MG63 (cell line): ENCODE measurements around the gene FARSB. TPM values are rescaled to one million over a fixed set of nuclear protein-coding genes. Genes with fewer than 3 reads are reported as not detected.
A peak's percentile ranks its signal among the peaks of the same experiment; 100 is the strongest.
"Not testable (repeated sequence)": the region's sequence is repeated elsewhere in the genome, so short reads cannot be mapped to it uniquely, and the experiment has no call there.

Source experiments
- DNase-seq: peaks from one replicate; pipeline ENCODE4 v3.0.0-alpha.2; 2020
- H3K27me3 ChIP-seq: fragments of 250-450 bp; sonication (Bioruptor Pico); 2 replicates; pipeline ENCODE4 v1.5.1; 2020; ENCODE audit warnings: mild to moderate bottlenecking, moderate library complexity
- H3K36me3 ChIP-seq: fragments of 250-450 bp; sonication (Bioruptor Pico); 2 replicates; pipeline ENCODE4 v1.5.1; 2020; ENCODE audit warnings: mild to moderate bottlenecking, moderate library complexity
- H3K4me3 ChIP-seq: fragments of 250-450 bp; sonication (Bioruptor Pico); 2 replicates; pipeline ENCODE4 v1.5.1; 2020; ENCODE audit warnings: mild to moderate bottlenecking, moderate library complexity
- H3K9me3 ChIP-seq: fragments of 250-450 bp; sonication (Bioruptor Pico); 2 replicates; pipeline ENCODE4 v1.5.1; 2020; ENCODE audit warnings: mild to moderate bottlenecking, moderate library complexity
- total RNA-seq: library from RNA; depleted of rRNA; stranded (reverse); fragments of >200 nt; shearing (Covaris generic); gene quantifications from 2 replicates; pipeline ENCODE4 v1.2.3, GENCODE V29; 2014; ENCODE audit warnings: low replicate concordance

The FARSB gene
- total RNA-seq, 1 experiment from 2014 or later, result 11.0 TPM

DNA sequence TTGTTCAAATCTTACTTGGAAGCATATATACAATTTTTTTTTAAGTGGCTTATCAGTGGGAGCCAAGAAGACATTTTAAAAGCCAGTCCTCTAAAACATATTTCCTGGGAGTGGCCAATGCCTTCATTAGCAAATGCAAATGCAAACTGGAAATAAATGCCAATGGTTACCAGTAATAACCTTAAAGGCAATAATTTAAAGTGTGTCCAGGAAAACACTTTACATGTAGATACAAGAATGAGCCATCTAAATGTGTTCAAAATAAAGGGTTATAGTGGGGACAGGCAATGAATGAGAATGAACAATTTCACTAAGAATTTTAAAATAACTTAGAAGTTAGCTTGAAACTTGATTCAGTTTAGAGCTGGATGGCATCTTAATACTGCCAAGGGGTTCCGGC is 64.2 kb downstream of the FARSB start:
- DNase-seq, result no peak
- H3K9me3 ChIP-seq, result no peaks in the 10 kb centered on the region; the same call in 1 of the 2 replicates
- peaks cover 65% of the 10 kb centered on the region for H3K36me3 ChIP-seq
- H3K27me3 ChIP-seq, result no peaks in the 10 kb centered on the region
- H3K4me3 ChIP-seq, result no peak overlapping the region

DNA sequence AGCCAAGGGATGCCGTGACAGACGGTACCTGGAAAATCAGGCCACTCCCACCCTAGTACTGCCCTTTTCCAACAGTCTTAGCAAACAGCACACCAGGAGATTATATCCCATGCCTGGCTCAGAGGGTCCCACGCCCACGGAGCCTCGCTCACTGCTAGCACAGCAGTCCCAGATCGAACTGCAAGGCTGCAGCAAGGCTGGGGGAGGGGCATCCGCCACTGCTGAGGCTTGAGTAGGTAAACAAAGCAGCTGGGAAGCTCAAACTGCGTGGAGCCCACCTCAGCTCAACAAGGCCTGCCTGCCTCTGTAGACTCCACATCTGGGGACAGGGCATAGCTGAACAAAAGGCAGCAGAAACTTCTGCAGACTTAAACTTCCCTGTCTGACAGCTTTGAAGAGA is 71.3 kb downstream of the FARSB start:
- not testable (repeated sequence) for H3K27me3 ChIP-seq, H3K9me3 ChIP-seq, DNase-seq, H3K4me3 ChIP-seq
- H3K36me3 ChIP-seq, result peaks cover 49% of the 10 kb centered on the region

GRCh38 chr2:222582928-222583327 is 73.0 kb downstream of the FARSB start:
- Histone ChIP-seq H3K36me3 (peaks cover 50% of the 10 kb centered on the region), H3K9me3 (no peaks in the 10 kb centered on the region), H3K27me3 (no peaks in the 10 kb centered on the region), H3K4me3 (no peak overlapping the region)
- no peak for DNase-seq

- peaks cover 43% of the 10 kb centered on the region for H3K36me3 ChIP-seq
- H3K27me3 ChIP-seq, result no peaks in the 10 kb centered on the region
Measured at GRCh38 chr2:222577341-222577740, 78.6 kb downstream of the FARSB start.

DNA sequence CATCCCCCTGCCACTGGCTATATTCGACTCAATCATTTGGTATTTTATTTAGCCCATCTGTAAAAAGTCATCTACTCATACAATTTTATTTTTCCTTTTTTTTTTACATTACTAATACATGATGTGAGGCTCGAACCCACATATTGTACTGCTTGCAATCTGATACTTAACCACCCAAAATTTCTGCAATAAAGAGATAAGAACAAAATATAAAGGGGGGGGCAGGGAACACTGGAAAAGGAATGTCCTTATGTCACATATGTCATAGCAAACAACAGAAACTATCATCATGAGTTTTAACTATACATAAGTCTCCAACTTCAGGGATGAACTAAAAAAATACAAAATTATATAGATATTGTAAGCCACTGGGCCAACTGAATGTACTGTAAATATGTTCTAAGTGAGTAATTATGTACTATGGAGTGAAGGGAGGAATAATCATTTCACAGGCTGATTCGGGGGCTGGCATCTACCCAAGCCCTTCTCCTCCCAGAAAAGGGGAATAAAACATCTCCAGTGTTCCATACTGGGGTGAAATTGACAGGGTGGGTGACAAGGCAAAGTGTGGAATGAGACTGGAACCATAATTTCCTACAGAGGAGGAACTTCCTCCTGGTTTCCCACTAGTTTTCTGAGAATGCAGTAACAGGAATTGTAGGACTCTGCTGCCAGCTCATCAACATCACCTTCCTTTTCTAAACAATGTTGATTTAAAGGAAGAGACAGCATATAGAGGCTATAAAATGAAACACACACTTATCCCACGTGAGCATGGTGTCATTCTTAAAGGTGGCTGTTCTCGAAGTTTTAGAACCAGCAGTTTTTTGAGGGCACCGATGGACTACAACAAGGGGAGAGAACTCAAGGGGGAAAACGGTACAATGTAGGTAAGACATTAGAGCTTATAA is 79.5 kb downstream of the FARSB start:
- Histone ChIP-seq H3K9me3 (no peaks in the 10 kb centered on the region), H3K36me3 (peaks cover 41% of the 10 kb centered on the region), H3K4me3 (no peak overlapping the region), H3K27me3 (no peaks in the 10 kb centered on the region)
- DNase-seq, result no peak

More at GRCh38 chr2:222577341-222577740, 78.6 kb downstream of the FARSB start:
- Histone ChIP-seq H3K9me3 (no peaks in the 10 kb centered on the region), H3K4me3 (no peak overlapping the region)
- no peak for DNase-seq

DNA sequence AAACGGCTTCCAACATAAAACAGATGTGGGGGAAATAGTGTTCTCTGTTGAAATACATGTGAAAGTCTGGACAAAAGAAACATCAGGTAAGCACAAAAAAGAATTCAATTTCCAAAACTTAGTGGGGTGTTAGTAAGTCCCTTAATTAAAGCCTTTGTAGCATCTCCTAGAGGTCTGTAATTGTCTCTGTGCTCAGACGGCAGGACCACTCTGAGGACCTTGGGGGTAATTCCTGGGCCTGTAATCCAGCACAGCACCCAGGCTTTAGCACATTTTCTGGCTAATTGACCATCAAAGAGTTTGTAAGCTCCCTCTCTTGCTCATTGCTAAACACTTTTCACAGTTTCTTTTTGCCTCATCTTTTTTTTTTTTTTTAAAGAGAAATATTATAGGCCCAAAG is 80.3 kb downstream of the FARSB start:
- no peaks in the 10 kb centered on the region for H3K27me3 ChIP-seq
- no peak for DNase-seq
- no peaks in the 10 kb centered on the region for H3K9me3 ChIP-seq
- H3K36me3 ChIP-seq, result peaks cover 48% of the 10 kb centered on the region
- H3K4me3 ChIP-seq, result no peak overlapping the region

GRCh38 chr2:222572751-222573174 is 83.1 kb downstream of the FARSB start:
- peak; percentile 57 for DNase-seq
- Histone ChIP-seq H3K4me3 (no peak overlapping the region), H3K27me3 (no peaks in the 10 kb centered on the region), H3K36me3 (peaks cover 56% of the 10 kb centered on the region), H3K9me3 (no peaks in the 10 kb centered on the region)

DNA sequence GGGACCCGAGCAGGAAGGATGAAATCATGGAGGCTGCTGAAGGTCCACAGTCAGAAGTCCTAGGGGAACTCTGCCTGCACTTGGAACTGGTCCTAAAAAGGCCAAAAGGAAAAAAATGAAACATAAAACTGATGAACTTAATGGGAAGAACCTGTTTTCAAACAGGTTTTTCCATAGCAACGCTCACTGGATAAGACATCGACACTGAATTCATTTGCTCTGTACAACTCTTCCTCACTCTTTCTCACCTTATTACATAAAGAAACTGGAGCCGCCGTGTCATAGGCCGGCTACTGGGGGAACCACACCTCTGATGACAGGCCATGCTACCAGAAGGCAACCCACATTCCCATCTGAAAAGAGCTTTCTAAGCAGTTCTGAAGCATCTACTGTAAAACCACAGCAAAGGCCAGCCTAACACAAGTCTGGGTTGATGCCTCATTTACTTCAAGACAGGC is 83.6 kb downstream of the FARSB start:
- no peak for DNase-seq
- Histone ChIP-seq H3K36me3 (peaks cover 59% of the 10 kb centered on the region), H3K27me3 (no peaks in the 10 kb centered on the region), H3K9me3 (no peaks in the 10 kb centered on the region), H3K4me3 (no peak overlapping the region)

GRCh38 chr2:222569826-222570225 is 86.1 kb downstream of the FARSB start:
- Histone ChIP-seq H3K9me3 (no peaks in the 10 kb centered on the region), H3K36me3 (peaks cover 50% of the 10 kb centered on the region), H3K27me3 (no peaks in the 10 kb centered on the region), H3K4me3 (no peak overlapping the region)
- DNase-seq, result no peak

DNA sequence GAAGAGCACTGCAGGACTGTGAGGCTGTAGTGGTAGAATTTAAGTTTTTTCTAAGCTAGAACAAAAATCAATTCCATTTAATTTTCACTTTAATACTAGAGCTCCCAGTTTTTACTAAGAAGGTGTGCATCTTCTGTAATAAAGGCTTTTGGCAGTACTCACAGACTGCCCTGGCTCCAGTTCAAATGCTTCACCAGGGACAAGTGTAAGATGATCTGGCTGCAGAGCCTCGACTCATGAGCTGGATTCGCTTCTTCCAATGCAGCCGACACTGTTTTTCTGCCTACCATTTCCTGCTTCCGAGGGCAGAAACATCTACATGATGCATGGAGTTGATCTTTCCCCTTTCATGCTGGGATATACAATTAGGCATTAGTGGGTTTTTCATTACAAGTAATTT is 87.0 kb downstream of the FARSB start:
- H3K36me3 ChIP-seq, result peaks cover 51% of the 10 kb centered on the region
- peak; percentile 57 for DNase-seq

DNA sequence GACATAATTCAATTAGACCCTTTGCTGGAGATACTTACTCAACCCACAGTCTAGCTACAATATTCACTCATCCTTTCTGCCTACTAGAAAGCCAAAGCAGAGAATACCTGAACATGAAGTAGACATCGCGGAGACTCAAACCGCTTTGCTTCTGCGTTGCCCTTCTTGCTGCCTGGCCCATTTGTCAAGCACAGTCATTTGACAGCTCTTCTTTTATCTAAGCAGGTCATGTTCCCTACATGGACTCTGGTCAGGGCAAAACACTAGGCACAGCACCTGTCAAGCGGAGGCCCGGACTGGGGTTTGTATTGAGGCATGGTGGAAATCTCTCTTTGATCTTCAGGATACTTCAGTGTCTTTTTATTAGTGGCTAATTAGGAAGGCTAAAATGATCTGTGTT is 89.7 kb downstream of the FARSB start:
- DNase-seq, result no peak
- Histone ChIP-seq H3K36me3 (peaks cover 45% of the 10 kb centered on the region), H3K27me3 (no peaks in the 10 kb centered on the region), H3K4me3 (no peak overlapping the region), H3K9me3 (no peaks in the 10 kb centered on the region)

More for the DNA sequence above, 87.0 kb downstream of the FARSB start:
- Histone ChIP-seq H3K4me3 (no peak overlapping the region), H3K9me3 (no peaks in the 10 kb centered on the region), H3K27me3 (no peaks in the 10 kb centered on the region)

- Histone ChIP-seq H3K9me3 (no peaks in the 10 kb centered on the region), H3K27me3 (no peaks in the 10 kb centered on the region), H3K4me3 (no peak overlapping the region), H3K36me3 (peaks cover 37% of the 10 kb centered on the region)
- DNase-seq, result no peak
Measured at GRCh38 chr2:222563936-222564335, 92.0 kb downstream of the FARSB start.

- no peak overlapping the region for H3K4me3 ChIP-seq
- no peaks in the 10 kb centered on the region for H3K27me3 ChIP-seq
- no peak for DNase-seq
- peaks cover 31% of the 10 kb centered on the region for H3K36me3 ChIP-seq
- no peaks in the 10 kb centered on the region for H3K9me3 ChIP-seq
Measured at GRCh38 chr2:222563106-222563718, 92.7 kb downstream of the FARSB start.

- H3K4me3 ChIP-seq, result no peak overlapping the region
- no peaks in the 10 kb centered on the region for H3K9me3 ChIP-seq
- no peak for DNase-seq
- no peaks in the 10 kb centered on the region for H3K27me3 ChIP-seq
- H3K36me3 ChIP-seq, result peaks cover 19% of the 10 kb centered on the region
Measured at GRCh38 chr2:222561817-222562645, 93.9 kb downstream of the FARSB start.

- H3K9me3 ChIP-seq, result no peaks in the 10 kb centered on the region
- H3K27me3 ChIP-seq, result no peaks in the 10 kb centered on the region
- no peak for DNase-seq
Measured at GRCh38 chr2:222561151-222561550, 94.7 kb downstream of the FARSB start.

DNA sequence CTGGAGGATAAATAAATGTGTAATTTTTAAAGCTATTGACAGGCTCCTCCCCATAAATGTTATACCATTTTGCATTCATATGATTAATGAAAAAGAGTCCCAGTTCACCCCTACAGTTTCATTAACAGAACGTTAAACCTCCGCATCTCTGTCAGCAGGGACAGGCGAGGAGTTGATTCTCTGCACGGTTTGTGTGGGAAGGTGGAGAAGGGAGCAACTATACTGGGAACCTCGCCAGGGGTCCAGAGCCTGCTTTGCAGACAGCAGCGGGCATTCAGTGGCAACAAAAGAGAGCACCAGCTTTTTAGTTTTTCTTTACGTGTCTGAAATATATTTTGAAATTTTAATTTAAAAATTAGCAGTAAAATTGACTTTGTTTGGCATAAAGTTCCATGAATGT is 101.4 kb downstream of the FARSB start:
- DNase-seq, result no peak
- H3K36me3 ChIP-seq, result no peaks in the 10 kb centered on the region
- H3K27me3 ChIP-seq, result peaks cover 5% of the 10 kb centered on the region
- H3K9me3 ChIP-seq, result no peaks in the 10 kb centered on the region
- H3K4me3 ChIP-seq, result no peak overlapping the region

More at GRCh38 chr2:222561151-222561550, 94.7 kb downstream of the FARSB start:
- Histone ChIP-seq H3K4me3 (no peak overlapping the region), H3K36me3 (peaks cover 13% of the 10 kb centered on the region)

- H3K36me3 ChIP-seq, result no peaks in the 10 kb centered on the region
- H3K9me3 ChIP-seq, result no peaks in the 10 kb centered on the region
- H3K4me3 ChIP-seq, result no peak overlapping the region
- H3K27me3 ChIP-seq, result peaks cover 5% of the 10 kb centered on the region
- peak; percentile 34 for DNase-seq
Measured at GRCh38 chr2:222548992-222549391, 106.9 kb downstream of the FARSB start.
